B cell (primary cell): Measurements from ENCODE around the gene ATG4D. TPM values are rescaled to one million over a fixed set of nuclear protein-coding genes. Genes with fewer than 3 reads are reported as not detected.

Experiments used
- ATAC-seq: fragments of 200-7000 bp; cut with Tn5 transposase; one replicate; pipeline ENCODE4 v1.10.0; 2021; ENCODE audit warnings: low read depth, mild to moderate bottlenecking, moderate number of reproducible peaks, moderate library complexity
- CTCF ChIA-PET: fragments of 350-600 bp; sonication (Branson Sonifier 250); formaldehyde crosslinking; loops from one replicate; lab custom pipeline; 2021; ENCODE audit warnings: antibody characterized with exemption, inconsistent platforms; lab: Charles Lee
- POLR2A ChIA-PET: fragments of 350-600 bp; sonication (Branson Sonifier 250); formaldehyde crosslinking; loops from one replicate; lab custom pipeline; 2021; ENCODE audit warnings: antibody characterized with exemption; lab: Charles Lee
- DNase-seq: peaks from one replicate; pipeline ENCODE4 v3.0.0; 2013
- H2AFZ ChIP-seq: 2 replicates; pipeline ENCODE4 v1.6.1; 2012; ENCODE audit warnings: mild to moderate bottlenecking, low read depth, low read length; ENCODE audit not compliant: insufficient read depth, poor library complexity, severe bottlenecking
- H3K27ac ChIP-seq, 2 donors: 1 replicate in 1 of 2; 2 replicates in 1 of 2; pipeline ENCODE4 v1.5.1; 2012 to 2013; ENCODE audit warnings: low read length in 2 of 2, mild to moderate bottlenecking in 2 of 2, moderate library complexity in 1 of 2
- H3K27me3 ChIP-seq, 4 experiments: fragments of 200-600 bp in 1 of 4; sonication (generic) in 1 of 4; replicated peaks in 1 of 4; 1 replicate in 2 of 4; 2 replicates in 2 of 4; pipeline versions ENCODE4 v1.6.1 to v1.7.0; 2013 to 2016; ENCODE audit warnings: low read length in 3 of 4, mild to moderate bottlenecking in 2 of 4, mixed read lengths in 1 of 4, moderate library complexity in 1 of 4; ENCODE audit not compliant: insufficient read depth in 4 of 4, control insufficient read depth in 3 of 4; ENCODE audit errors: control extremely low read depth in 1 of 4
- H3K36me3 ChIP-seq, 2 experiments: replicated peaks in 1 of 2; 1 replicate in 1 of 2; 2 replicates in 1 of 2; pipeline versions ENCODE4 v1.6.1 to v1.7.1; 2013; ENCODE audit warnings: low read length in 1 of 2; ENCODE audit not compliant: insufficient read depth in 2 of 2, control insufficient read depth in 1 of 2; ENCODE audit errors: control extremely low read depth in 1 of 2, extremely low read depth in 1 of 2
- H3K4me1 ChIP-seq, 2 donors: fragments of 200-600 bp in 1 of 2; sonication (generic) in 1 of 2; 1 replicate in 1 of 2; 2 replicates in 1 of 2; pipeline versions ENCODE4 v1.5.1 to v1.6.1; 2013 to 2017; ENCODE audit warnings: low read length in 2 of 2; ENCODE audit not compliant: control insufficient read depth in 2 of 2, insufficient read depth in 2 of 2
- H3K4me2 ChIP-seq: replicated peaks from 2 replicates; pipeline ENCODE3; 2012; ENCODE audit warnings: mild to moderate bottlenecking, low read depth, low read length; ENCODE audit not compliant: poor library complexity, severe bottlenecking
- H3K4me3 ChIP-seq, 5 experiments: fragments of 200-600 bp in 1 of 5; sonication (generic) in 1 of 5; 1 replicate in 3 of 5; 2 replicates in 2 of 5; pipeline versions ENCODE4 v1.5.1 to v1.7.0; 2011 to 2016; ENCODE audit warnings: low read length in 4 of 5, mild to moderate bottlenecking in 4 of 5, low read depth in 2 of 5, control low read depth in 1 of 5, moderate library complexity in 1 of 5; ENCODE audit not compliant: insufficient read depth in 1 of 5; ENCODE audit errors: control extremely low read depth in 1 of 5, extremely low read depth in 1 of 5
- H3K79me2 ChIP-seq: fragments of 200-600 bp; sonication (generic); one replicate; pipeline ENCODE4 v1.6.0; 2016; ENCODE audit warnings: low read length; ENCODE audit not compliant: control insufficient read depth, insufficient read depth
- H3K9ac ChIP-seq: fragments of 200-600 bp; sonication (generic); 2 replicates; pipeline ENCODE4 v1.6.1; 2017; ENCODE audit warnings: mild to moderate bottlenecking, low read length, moderate library complexity
- H3K9me3 ChIP-seq, 3 donors: one replicate each; pipeline versions ENCODE4 v1.6.1 to v1.7.1; 2013; ENCODE audit warnings: low read length in 2 of 3; ENCODE audit not compliant: control insufficient read depth in 2 of 3, insufficient read depth in 1 of 3; ENCODE audit errors: control extremely low read depth in 1 of 3
- H4K20me1 ChIP-seq: 2 replicates; pipeline ENCODE4 v1.6.0; 2012; ENCODE audit warnings: mild to moderate bottlenecking, low read length; ENCODE audit not compliant: insufficient read depth, control insufficient read depth, poor library complexity, severe bottlenecking
- H3K27ac Mint-ChIP-seq: one replicate; pipeline ENCODE4 v1.8.0; 2021; ENCODE audit warnings: mixed read lengths
- H3K27me3 Mint-ChIP-seq: one replicate; pipeline ENCODE4 v1.8.0; 2021; ENCODE audit warnings: mixed read lengths
- H3K4me1 Mint-ChIP-seq: one replicate; pipeline ENCODE4 v1.8.0; 2021; ENCODE audit warnings: mixed read lengths
- H3K4me3 Mint-ChIP-seq: one replicate; pipeline ENCODE4 v1.8.0; 2021; ENCODE audit warnings: mixed read lengths
- H3K9me3 Mint-ChIP-seq: one replicate; pipeline ENCODE4 v1.8.0; 2022; ENCODE audit warnings: mixed read lengths; ENCODE audit not compliant: insufficient read depth
- EZH2 ChIP-seq: IDR thresholded peaks from 2 replicates; pipeline ENCODE4 v1.6.1; 2012; ENCODE audit warnings: borderline replicate concordance, low read depth, mild to moderate bottlenecking, moderate library complexity, low read length; ENCODE audit not compliant: insufficient read depth, poor library complexity, severe bottlenecking
- WGBS: methylation state at CpG from one replicate; pipeline ENCODE4 v1.1.5; 2013; ENCODE audit warnings: missing lambda C conversion rate; ENCODE audit not compliant: insufficient coverage; 5-methylcytosine and 5-hydroxymethylcytosine counted together
- intact Hi-C: fragments of 100-400 bp; cut with micrococcal nuclease; formaldehyde crosslinking; loops from one replicate; pipeline ENCODE4 v1.10.0; 2022
- polyA plus RNA-seq: library from polyadenylated mRNA; depleted of rRNA; stranded (reverse); fragments of >200 nt; gene quantifications from 2 replicates; pipeline ENCODE4 v1.2.3, GENCODE V29; 2012
- total RNA-seq, 2 donors: library from RNA; stranded (reverse); fragments of 120-200 nt in 1 of 2; gene quantifications; 1 replicate in 1 of 2; 2 replicates in 1 of 2; pipeline versions ENCODE4 v1.2.3 to v1.2.4, GENCODE V29; 2013 to 2022
- TF ChIP-seq, protein P1 (sequence below): fragments of 200-600 bp; IDR thresholded peaks from one replicate; pipeline ENCODE4 v1.8.0; 2022; ENCODE audit warnings: antibody characterized with exemption, mild to moderate bottlenecking

ATG4D gene
- total and polyA plus RNA-seq, 2 donors (not counting 1 experiment from before 2014, with no cell fraction given): 58.8 to 75.5 TPM

DNA sequence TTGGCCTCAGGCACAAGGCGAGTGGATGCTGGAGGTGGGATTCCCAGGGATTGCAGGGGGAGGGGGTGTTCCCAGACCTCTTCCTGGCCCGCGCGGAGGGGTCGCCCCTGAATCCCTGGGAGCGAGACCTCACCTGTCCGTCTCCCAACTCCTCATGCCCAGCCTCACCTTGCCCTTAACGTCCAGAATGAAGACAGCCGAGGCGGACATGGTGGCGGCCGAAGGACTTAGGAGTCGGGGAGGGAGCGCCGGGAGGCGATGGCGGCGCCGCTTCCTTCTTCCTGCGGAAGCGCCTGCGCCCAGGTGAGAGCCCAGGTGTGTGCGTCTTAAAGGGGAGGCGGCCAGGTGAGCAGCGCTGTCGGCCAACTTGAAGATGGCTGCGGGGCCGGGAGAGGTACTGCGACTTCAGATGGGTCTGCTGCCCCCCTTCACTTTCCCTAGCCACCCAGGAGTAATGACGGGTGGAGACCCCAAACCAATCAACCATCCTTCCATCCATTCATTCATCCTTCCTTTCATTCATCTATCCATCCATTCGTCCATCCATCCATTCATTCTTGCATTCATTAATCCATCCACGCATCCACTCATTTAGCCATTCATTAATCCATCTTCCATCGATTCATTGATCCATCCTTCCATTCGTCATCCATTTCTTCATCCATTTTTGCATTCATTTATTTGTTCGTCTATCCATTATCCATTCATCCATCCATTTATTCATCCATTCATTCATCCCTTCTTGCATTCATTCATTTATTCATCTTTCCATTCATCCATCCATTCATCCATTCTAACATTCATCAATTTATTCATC is 43.5 kb downstream of the ATG4D start, which contains the start of gene AP1M2:
AP1M2 (minus strand) TSS at position 291 of the 817 bp plus-strand sequence; CDS start at position 210, 81 bp downstream.
- no peak within 1 kb of the TSS for H3K4me3 Mint-ChIP-seq

GRCh38 chr19:10587839-10588150 is 44.1 kb downstream of the ATG4D start:
- TF ChIP-seq EZH2: no peak
- TF ChIP-seq, protein P1, sequence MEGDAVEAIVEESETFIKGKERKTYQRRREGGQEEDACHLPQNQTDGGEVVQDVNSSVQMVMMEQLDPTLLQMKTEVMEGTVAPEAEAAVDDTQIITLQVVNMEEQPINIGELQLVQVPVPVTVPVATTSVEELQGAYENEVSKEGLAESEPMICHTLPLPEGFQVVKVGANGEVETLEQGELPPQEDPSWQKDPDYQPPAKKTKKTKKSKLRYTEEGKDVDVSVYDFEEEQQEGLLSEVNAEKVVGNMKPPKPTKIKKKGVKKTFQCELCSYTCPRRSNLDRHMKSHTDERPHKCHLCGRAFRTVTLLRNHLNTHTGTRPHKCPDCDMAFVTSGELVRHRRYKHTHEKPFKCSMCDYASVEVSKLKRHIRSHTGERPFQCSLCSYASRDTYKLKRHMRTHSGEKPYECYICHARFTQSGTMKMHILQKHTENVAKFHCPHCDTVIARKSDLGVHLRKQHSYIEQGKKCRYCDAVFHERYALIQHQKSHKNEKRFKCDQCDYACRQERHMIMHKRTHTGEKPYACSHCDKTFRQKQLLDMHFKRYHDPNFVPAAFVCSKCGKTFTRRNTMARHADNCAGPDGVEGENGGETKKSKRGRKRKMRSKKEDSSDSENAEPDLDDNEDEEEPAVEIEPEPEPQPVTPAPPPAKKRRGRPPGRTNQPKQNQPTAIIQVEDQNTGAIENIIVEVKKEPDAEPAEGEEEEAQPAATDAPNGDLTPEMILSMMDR: no peak
- no peak overlapping the region for H3K4me2 ChIP-seq
- H3K9ac ChIP-seq: no peak overlapping the region
- H3K27ac Mint-ChIP-seq: no peak overlapping the region
- no peaks in the 10 kb centered on the region for H4K20me1 ChIP-seq
- no peak overlapping the region for H2AFZ ChIP-seq
- WGBS: 89% methylated on average over 2 of the region's 2 CpGs
- no peak overlapping the region for H3K4me3 Mint-ChIP-seq
- DNase-seq (no peak), ATAC-seq (no peak)
- ChIA-PET CTCF (no interaction called here), POLR2A (interaction anchor here (0.6 kb wide), 1 partner anchor 11 kb away, joined by 3 read pairs; no protein-coding TSS in a partner anchor)
- H3K27me3 Mint-ChIP-seq: peaks cover 4% of the 10 kb centered on the region
- no peaks in the 10 kb centered on the region for H3K27me3 ChIP-seq
- H3K79me2 ChIP-seq: no peaks in the 10 kb centered on the region
- H3K9me3 Mint-ChIP-seq: no peaks in the 10 kb centered on the region
- no peak overlapping the region for H3K4me3 ChIP-seq
- H3K36me3 ChIP-seq: no peaks in the 10 kb centered on the region
- no peak overlapping the region for H3K27ac ChIP-seq
- no peaks in the 10 kb centered on the region for H3K9me3 ChIP-seq
- no peaks in the 10 kb centered on the region for H3K4me1 ChIP-seq
- intact Hi-C loops: no loop called here
- H3K4me1 Mint-ChIP-seq: peaks cover 11% of the 10 kb centered on the region

More for the DNA sequence above, 43.5 kb downstream of the ATG4D start, which contains the start of gene AP1M2:
- no peaks in the 10 kb centered on the region for H3K27me3 ChIP-seq
- H3K4me2 ChIP-seq: no peak within 1 kb of the TSS
- ATAC-seq: no peak
- H3K9me3 ChIP-seq: no peaks in the 10 kb centered on the region
- WGBS: 46% methylated on average over 30 of the region's 35 CpGs
- no peaks in the 10 kb centered on the region for H3K4me1 ChIP-seq
- peak within 1 kb of the TSS; percentile 33 for H2AFZ ChIP-seq
- H3K9me3 Mint-ChIP-seq: no peaks in the 10 kb centered on the region
- no peak for TF ChIP-seq EZH2
- TF ChIP-seq, protein P1: no peak
- no peaks in the 10 kb centered on the region for H3K36me3 ChIP-seq
- no peak within 1 kb of the TSS for H3K9ac ChIP-seq
- ChIA-PET POLR2A (no interaction called here), CTCF (interaction anchor here (1.5 to 9.2 kb wide), 2 partner anchors 57 to 113 kb away, joined by 4 to 464 read pairs; no protein-coding TSS in a partner anchor)
- no peak within 1 kb of the TSS for H3K27ac Mint-ChIP-seq
- peaks cover 4% of the 10 kb centered on the region for H3K27me3 Mint-ChIP-seq
- peaks cover 11% of the 10 kb centered on the region for H3K4me1 Mint-ChIP-seq
- no peak for DNase-seq
- no peaks in the 10 kb centered on the region for H4K20me1 ChIP-seq
- no peaks in the 10 kb centered on the region for H3K79me2 ChIP-seq
- H3K27ac ChIP-seq: no peak within 1 kb of the TSS
- H3K4me3 ChIP-seq: no peak within 1 kb of the TSS
- intact Hi-C loops: no loop called here
